Measurements from ENCODE around the gene TESMIN.

The TESMIN gene

DNA sequence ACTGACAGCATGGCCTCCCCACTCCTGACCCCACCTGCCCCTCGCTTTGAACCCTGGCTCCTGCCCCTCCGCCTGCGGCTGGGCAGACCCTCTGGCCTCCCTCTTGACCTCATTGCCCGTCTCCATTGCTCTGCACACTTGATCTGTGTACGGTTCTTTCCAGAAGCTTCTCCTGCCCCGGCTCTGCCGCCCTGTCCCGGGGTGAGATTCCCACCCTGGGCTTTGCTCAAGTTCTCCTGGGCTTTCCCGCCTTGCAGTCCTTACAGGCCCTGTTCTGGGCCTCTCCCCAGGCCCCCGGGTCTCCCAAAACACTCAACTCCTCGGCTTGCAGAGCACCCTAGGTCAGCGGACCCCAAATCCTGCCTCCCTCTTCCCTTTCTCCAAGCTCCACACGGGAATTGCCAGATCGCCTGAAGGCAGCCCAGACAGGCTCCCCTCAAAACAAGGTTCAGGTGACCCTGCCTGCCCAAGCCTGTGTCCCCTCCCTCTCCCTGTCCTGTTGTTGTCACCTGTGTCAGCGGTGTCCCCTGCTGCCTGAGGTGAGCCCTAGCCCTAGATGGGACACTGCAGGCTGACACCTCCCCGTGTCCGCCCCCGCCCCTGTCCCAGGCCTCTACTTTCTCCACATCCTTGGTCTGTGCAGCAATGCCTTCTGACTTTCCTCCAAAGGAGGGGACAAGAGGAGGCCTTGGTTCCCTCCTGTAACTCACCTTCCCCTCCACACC lies 65.5 kb downstream of the TESMIN start:
- FAIRE-seq, result no peak

GRCh38 chr11:68684385-68685356 lies 66.6 kb downstream of the TESMIN start, which contains the start of gene GAL:
GAL (plus strand) TSS chr11:68684544; CDS start chr11:68684924, 380 bp downstream.
- FAIRE-seq (no peak), DNase-seq (ENCODE audit: insufficient read length, low spot score) (no peak)

More for the DNA sequence above, 65.5 kb downstream of the TESMIN start:
- no peak for DNase-seq (ENCODE audit: insufficient read length, low spot score)

- FAIRE-seq (no peak), DNase-seq (ENCODE audit: insufficient read length, low spot score) (no peak)
Observed at GRCh38 chr11:68683536-68684384, 67.6 kb downstream of the TESMIN start.

- FAIRE-seq (no peak), DNase-seq (ENCODE audit: insufficient read length, low spot score) (no peak)
Observed at GRCh38 chr11:68683121-68683520, 68.2 kb downstream of the TESMIN start.

DNA sequence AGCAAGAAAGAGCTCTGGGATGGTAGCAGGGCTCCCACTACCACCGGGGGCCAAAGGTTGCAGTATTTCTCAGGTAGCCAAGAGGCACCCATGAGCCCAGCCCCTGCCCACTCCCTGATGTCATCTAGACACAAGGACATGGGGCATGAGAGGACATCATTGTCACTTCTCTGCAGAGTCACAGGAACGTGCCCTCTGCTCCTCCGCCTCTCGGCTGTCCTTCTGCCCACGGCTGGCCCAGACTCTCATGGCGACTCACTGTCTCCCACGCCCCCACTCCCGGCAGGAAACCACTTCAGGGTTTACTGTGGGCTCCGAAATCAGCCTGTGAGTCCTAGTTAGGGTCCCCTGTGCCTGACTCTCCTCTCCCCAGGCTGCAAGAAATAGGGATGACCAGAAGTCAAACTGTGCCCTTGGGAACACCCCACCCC lies 68.8 kb downstream of the TESMIN start:
- DNase-seq (ENCODE audit: insufficient read length, low spot score), result no peak
- FAIRE-seq, result no peak

- DNase-seq (ENCODE audit: insufficient read length, low spot score) (no peak), FAIRE-seq (no peak)
Observed at GRCh38 chr11:68680541-68681231, 70.6 kb downstream of the TESMIN start.

GRCh38 chr11:68678031-68678441 lies 73.3 kb downstream of the TESMIN start:
- FAIRE-seq (no peak), DNase-seq (ENCODE audit: insufficient read length, low spot score) (no peak)

- no peak for DNase-seq (ENCODE audit: insufficient read length, low spot score)
- no peak for FAIRE-seq
Observed at GRCh38 chr11:68677432-68677831, 73.9 kb downstream of the TESMIN start.

GRCh38 chr11:68674461-68674860 lies 76.9 kb downstream of the TESMIN start:
- DNase-seq (ENCODE audit: insufficient read length, low spot score), result no peak
- FAIRE-seq, result no peak

- DNase-seq (ENCODE audit: insufficient read length, low spot score) (no peak), FAIRE-seq (no peak)
Observed at GRCh38 chr11:68673991-68674390, 77.3 kb downstream of the TESMIN start.

- DNase-seq (ENCODE audit: insufficient read length, low spot score), result no peak
- no peak for FAIRE-seq
Observed at GRCh38 chr11:68673306-68673945, 77.9 kb downstream of the TESMIN start.

DNA sequence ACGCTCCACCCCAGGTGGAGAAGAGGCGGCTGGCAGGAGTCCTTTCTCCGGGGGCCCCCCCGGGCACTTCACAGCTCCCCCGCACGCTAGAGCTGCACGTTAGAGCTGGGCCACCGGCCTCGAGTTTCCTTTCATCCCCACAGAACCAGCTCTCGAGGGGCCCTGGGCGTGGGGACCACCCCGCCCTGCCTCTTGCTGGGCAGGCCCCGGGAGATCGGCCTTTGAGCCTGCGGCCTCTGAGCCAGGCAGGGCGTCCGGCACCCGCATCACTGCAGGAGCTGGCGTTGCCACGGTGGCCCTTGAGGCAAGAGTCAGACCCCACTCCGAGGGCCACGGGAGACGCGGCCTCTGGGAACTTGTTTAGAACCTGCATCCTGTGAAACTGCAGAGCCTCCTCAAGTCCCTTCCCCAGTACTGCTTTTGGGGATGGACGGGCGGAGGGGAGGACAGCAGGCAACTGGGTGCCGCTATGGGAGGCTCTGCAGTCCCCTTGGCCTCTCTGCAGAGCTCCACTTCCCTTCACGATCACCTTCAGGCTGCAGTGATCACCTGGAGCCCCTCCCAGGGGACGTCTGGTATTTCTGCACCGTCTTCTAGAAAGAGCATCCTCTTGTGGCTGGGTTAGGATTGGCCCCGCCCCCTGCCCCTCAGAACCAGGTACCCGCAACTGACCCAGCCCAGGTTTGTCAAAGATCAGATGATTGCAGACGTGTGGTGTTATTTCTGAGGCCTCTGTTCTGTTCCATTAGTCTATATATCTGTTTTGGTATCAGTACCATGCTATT lies 80.9 kb downstream of the TESMIN start:
- no peak for DNase-seq (ENCODE audit: insufficient read length, low spot score)
- no peak for FAIRE-seq

DNA sequence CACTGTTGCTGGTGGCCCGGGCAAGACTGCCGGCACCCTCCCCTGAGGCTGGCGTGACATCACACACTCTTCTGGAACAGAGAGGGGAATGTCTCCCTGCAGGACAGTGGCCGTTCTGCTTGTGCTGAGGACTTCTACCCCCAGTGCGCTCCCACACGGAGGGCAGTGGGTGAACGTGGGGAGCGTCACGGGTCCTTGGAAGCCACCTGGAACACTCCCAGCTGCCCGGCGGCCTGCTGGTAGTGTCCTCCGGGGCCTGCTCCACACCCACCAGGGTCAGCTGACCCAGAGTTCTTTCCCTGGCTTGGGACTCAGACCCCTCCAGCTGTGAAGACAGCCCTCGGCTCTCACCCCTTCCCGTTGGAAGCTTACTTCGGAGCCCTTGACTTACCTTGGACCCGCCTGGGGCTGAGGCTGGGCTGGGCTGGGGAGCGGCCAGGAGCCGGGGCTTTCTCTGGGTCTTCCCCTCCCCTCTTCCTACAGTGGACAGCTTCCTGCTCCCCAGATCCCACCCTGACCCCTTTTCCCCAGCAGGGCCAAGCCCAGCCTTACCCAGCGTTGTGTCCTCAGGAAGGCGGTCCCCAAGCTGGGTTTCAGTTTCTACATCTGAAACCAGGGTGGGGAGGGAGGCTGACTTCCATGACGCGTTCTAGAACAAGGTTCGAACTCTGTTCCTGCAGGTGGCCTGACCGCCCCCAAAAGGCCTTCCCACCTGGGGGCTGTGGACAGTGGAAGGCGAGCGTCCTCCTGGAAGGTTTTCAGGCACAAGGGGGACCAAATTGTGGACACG lies 81.8 kb downstream of the TESMIN start:
- DNase-seq (ENCODE audit: insufficient read length, low spot score) (no peak), FAIRE-seq (no peak)

DNA sequence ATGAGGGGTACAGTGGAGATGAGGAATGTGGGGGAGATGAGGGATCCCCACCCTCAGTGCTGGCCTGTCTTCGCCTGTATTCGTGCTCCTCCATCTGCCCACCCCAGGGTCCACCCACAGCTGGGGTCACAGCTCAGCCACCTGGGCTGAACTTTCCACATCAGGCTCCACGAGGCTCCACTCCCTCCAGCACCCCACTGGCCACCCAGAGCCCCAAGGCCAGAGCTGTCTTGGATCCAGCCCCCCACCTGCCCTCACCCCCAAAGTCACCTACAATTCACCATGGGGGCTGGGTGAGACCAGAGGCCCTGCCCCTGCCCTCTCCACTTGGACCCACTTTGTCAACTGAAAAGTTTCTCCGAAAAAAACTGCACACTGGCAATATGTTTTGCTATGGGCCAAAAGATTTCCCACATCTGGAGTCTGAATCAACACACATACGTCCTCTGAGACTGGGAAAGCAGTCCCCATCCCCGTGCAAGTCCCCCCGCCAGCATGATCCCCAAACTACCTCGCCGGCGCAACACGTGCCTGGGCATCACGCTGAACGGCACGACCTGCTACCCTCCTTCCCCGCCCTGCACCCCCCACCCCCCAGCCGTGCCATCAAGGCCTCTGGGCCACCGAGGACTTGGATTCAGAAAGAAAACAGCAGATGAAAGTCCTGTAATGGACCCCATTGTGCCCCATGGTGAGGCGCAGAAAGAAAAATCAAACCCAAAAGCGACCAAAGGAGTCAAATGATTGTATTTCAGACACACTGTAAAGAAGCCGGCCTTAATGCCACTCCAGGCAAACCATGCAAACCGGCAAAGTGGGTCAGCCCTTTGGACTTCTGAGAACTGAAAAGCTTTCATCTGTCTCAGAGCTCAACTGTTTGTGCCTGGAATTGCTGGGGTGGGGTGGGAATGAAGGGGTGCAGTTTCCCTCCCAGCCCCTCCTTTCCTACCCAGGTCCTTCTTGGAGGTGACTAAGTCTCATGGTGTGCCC lies 83.5 kb downstream of the TESMIN start:
- DNase-seq (ENCODE audit: insufficient read length, low spot score) (no peak), FAIRE-seq (no peak)

DNA sequence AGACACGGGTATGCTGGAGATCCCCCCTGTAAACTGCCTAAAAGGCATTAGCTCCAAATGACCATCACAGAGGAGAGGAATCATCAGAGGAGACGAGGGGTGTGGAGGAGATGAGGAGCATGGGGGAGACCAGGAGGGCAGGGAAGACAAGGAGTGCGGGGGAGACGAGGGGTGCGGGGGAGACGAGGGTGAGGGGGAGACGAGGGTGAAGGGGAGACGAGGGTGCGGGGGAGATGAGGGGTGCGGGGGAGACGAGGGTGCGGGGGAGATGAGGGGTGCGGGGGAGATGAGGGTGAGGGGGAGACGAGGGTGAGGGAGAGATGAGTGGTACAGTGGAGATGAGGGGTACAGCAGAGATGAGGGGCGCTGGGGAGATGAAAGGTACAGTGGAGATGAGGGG lies 84.5 kb downstream of the TESMIN start:
- FAIRE-seq, result no peak
- DNase-seq (ENCODE audit: insufficient read length, low spot score), result no peak

DNA sequence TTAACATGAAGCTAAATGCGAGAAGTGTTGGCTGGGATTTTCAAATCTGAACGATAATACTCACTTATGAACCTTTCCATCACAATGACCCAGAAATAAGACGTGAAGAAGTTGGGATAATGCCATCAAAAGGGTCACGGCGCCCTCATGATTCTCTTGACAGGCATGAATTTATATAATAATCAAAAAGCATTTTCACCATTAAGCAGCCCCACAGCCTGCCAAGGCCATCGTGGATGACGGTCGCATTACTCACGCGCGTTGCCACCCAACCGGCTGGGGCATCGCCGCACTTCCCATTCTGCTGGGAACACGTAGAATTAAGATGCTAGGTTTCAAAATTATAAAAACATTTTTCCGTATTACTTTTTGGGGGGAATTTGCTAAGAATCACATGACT lies 85.9 kb downstream of the TESMIN start:
- no peak for FAIRE-seq
- no peak for DNase-seq (ENCODE audit: insufficient read length, low spot score)

- FAIRE-seq, result no peak
- no peak for DNase-seq (ENCODE audit: insufficient read length, low spot score)
Observed at GRCh38 chr11:68664906-68665305, 86.4 kb downstream of the TESMIN start.

Measured in GM19239 (cell line).